ENCODE measurements around the gene AKAP5. TPM values are rescaled to one million over a fixed set of nuclear protein-coding genes. Genes with fewer than 3 reads are reported as not detected.

The AKAP5 gene
- total and polyA plus RNA-seq, 4 experiments from 2014 or later = 0.11 to 0.20 (median 0.14) TPM; not detected in 1

DNA sequence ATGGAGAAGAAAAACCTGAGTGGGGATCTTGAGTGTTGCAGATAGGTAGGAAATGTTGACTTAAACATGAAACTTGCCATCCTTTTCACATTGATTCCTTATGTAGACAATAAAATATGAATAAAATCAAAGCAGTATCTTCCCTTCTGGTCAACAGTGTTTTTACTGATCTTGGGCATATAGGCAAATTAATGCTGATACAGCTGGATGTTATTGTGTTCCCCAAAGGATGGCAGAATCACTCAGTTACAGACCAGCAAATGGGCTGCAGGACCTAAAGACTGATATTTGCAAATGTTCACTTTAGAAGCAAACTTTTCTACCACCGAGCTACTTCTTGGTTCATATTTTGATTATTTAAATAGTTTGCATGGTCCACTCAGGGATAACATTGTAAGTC is 43.3 kb upstream of the AKAP5 start:
- Histone ChIP-seq H3K9me3 (ENCODE audit: control insufficient read depth in 1 of 2, low read length in 2 of 2) (no peaks in the 10 kb centered on the region), H3K27ac (ENCODE audit: low read depth, low read length) (no peak overlapping the region), H3K4me1 (ENCODE audit: insufficient read depth, low read length) (no peaks in the 10 kb centered on the region), H3K27me3 (ENCODE audit: insufficient read depth, low read length) (no peaks in the 10 kb centered on the region), H3K4me3 (ENCODE audit: low read length in 2 of 2) (no peak overlapping the region), H3K36me3 (ENCODE audit: insufficient read depth, low read length) (peaks cover 32% of the 10 kb centered on the region)
- Mint-ChIP-seq H3K4me3 (no peak overlapping the region), H3K4me1 (peaks cover 0 to 4% (median under 1%) of the 10 kb centered on the region in 4 donors), H3K27ac (no peak overlapping the region), H3K36me3 (peaks cover 39 to 57% of the 10 kb centered on the region in 2 donors), H3K27me3 (no peaks in the 10 kb centered on the region), H3K9me3 (no peaks in the 10 kb centered on the region)
- intact Hi-C loops (cut with micrococcal nuclease) = no loop called here
- POLR2A ChIA-PET (ENCODE audit: partially characterized antibody) = interaction anchor here (0.6 kb wide), 1 partner anchor 987 kb away, joined by 4 read pairs; no protein-coding TSS in a partner anchor
- DNase-seq = no peak
- CTCF ChIA-PET (ENCODE audit: partially characterized antibody) = interaction anchor here (1.1 to 6.9 kb wide), 3 partner anchors 9 to 215 kb away, joined by 3 to 55 read pairs (median 4); no protein-coding TSS in a partner anchor

DNA sequence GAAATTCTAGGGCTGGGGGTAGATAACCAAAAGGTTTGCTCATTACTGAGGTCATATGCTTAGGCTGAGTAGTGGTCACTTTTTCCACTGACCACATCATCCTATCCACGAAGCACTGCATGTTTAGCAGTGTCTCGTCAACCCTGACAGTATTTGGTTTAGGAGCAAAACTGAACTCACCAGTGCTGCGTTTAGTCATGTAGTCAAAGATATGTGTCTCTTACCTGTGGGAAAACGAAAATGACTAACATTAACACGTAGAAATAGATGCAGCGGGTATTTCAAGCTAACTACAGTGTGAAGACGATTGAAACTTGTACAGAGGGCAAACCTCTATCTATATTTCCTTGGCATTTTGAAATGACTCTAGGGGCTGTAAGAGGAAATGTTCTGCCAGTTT is 42.5 kb upstream of the AKAP5 start:
- no peaks in the 10 kb centered on the region for H3K27me3 Mint-ChIP-seq
- intact Hi-C loops (cut with micrococcal nuclease) = no loop called here
- Histone ChIP-seq H3K4me3 (ENCODE audit: low read length in 2 of 2) (no peak overlapping the region), H3K9me3 (ENCODE audit: control insufficient read depth in 1 of 2, low read length in 2 of 2) (no peaks in the 10 kb centered on the region), H3K36me3 (ENCODE audit: insufficient read depth, low read length) (peaks cover 33% of the 10 kb centered on the region), H3K27me3 (ENCODE audit: insufficient read depth, low read length) (no peaks in the 10 kb centered on the region), H3K27ac (ENCODE audit: low read depth, low read length) (no peak overlapping the region), H3K4me1 (ENCODE audit: insufficient read depth, low read length) (no peaks in the 10 kb centered on the region)
- peak overlapping the region in 1 of 7 donors; percentile 10 for H3K27ac Mint-ChIP-seq
- H3K36me3 Mint-ChIP-seq = peaks cover 38 to 59% of the 10 kb centered on the region in 2 donors
- H3K4me1 Mint-ChIP-seq = peaks cover 0 to 4% (median under 1%) of the 10 kb centered on the region in 4 donors
- ChIA-PET POLR2A (ENCODE audit: partially characterized antibody) (interaction anchor here (1.1 to 1.7 kb wide), 2 partner anchors 35 to 80 kb away, joined by 3 read pairs; partner anchors contain the start of genes MTHFD1 and ZBTB25), CTCF (ENCODE audit: partially characterized antibody) (interaction anchor here (1.0 to 6.9 kb wide), 3 partner anchors 8 to 214 kb away, joined by 3 to 55 read pairs (median 4); no protein-coding TSS in a partner anchor)
- H3K9me3 Mint-ChIP-seq = no peaks in the 10 kb centered on the region
- DNase-seq = no peak
- H3K4me3 Mint-ChIP-seq = no peak overlapping the region

DNA sequence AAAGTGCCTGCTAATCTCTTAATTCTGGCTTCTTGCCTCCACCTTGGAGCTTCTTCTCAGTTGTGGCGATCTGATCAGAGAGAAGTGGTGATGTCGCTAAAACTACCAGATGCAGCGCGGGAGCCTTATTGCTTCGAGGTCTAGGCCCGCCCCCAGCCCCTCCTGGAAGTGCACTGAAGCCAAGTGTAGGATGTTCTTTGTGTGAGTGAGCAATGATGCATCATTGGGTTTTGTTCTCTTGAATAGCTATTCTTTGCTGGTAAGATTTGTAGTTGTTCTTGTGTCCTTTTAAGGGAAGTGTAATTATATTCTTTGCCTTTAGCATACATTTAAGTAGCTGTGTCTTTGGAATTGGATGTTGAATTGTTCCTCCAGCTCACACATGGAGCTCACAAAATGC is 41.3 kb upstream of the AKAP5 start:
- H3K9me3 ChIP-seq (ENCODE audit: control insufficient read depth in 1 of 2, low read length in 2 of 2) = no peaks in the 10 kb centered on the region
- Mint-ChIP-seq H3K9me3 (no peaks in the 10 kb centered on the region), H3K27me3 (no peaks in the 10 kb centered on the region), H3K4me3 (no peak overlapping the region), H3K27ac (peak overlapping the region in 1 of 7 donors; percentile 68), H3K36me3 (peaks cover 42 to 60% of the 10 kb centered on the region in 2 donors), H3K4me1 (peaks cover 0 to 4% (median under 1%) of the 10 kb centered on the region in 4 donors)
- CTCF ChIA-PET (ENCODE audit: partially characterized antibody) = interaction anchor here (1.8 to 6.9 kb wide), 2 partner anchors 7 to 54 kb away, joined by 4 to 55 read pairs; no protein-coding TSS in a partner anchor
- POLR2A ChIA-PET (ENCODE audit: partially characterized antibody) = interaction anchor here (1.1 to 1.7 kb wide), 2 partner anchors 36 to 79 kb away, joined by 3 read pairs; partner anchors contain the start of genes MTHFD1 and ZBTB25
- H3K4me3 ChIP-seq (ENCODE audit: low read length in 2 of 2) = no peak overlapping the region
- no peak for DNase-seq
- no peaks in the 10 kb centered on the region for H3K4me1 ChIP-seq (ENCODE audit: insufficient read depth, low read length)
- H3K27ac ChIP-seq (ENCODE audit: low read depth, low read length) = no peak overlapping the region
- H3K27me3 ChIP-seq (ENCODE audit: insufficient read depth, low read length) = no peaks in the 10 kb centered on the region
- intact Hi-C loops (cut with micrococcal nuclease) = no loop called here
- H3K36me3 ChIP-seq (ENCODE audit: insufficient read depth, low read length) = peaks cover 30% of the 10 kb centered on the region

DNA sequence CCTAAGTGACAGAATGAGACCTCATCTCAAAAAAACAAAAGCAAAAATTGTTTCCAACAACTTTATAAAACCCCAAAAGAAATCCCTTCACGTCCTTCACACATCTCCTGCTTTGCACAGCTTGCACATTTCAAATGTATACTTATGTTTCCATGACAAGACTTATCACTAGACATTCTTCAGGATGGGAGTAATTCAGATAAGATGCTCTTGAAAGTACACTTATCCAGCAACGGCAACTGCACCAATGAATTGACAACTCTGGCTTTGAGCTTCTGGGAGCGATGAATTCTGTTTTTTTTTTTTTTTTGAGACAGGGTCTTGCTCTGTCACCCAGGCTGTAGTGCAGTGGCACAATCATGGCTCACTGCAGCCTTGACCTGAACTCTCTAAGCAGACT is 30.8 kb upstream of the AKAP5 start:
- no peak for DNase-seq
- ChIA-PET CTCF (ENCODE audit: partially characterized antibody) (interaction anchor here (0.6 to 10.9 kb wide), 5 partner anchors 11 to 589 kb away, joined by 3 to 117 read pairs (median 8); no protein-coding TSS in a partner anchor), POLR2A (ENCODE audit: partially characterized antibody) (interaction anchor here (0.6 kb wide), 1 partner anchor 285 kb away, joined by 5 read pairs; no protein-coding TSS in a partner anchor)
- H3K9me3 Mint-ChIP-seq = no peaks in the 10 kb centered on the region
- no peaks in the 10 kb centered on the region for H3K4me1 ChIP-seq (ENCODE audit: insufficient read depth, low read length)
- no peak overlapping the region for H3K4me3 Mint-ChIP-seq
- no peaks in the 10 kb centered on the region for H3K27me3 Mint-ChIP-seq
- H3K4me1 Mint-ChIP-seq = peaks cover 7 to 13% (median 12%) of the 10 kb centered on the region in 4 donors
- no peaks in the 10 kb centered on the region for H3K9me3 ChIP-seq (ENCODE audit: control insufficient read depth in 1 of 2, low read length in 2 of 2)
- peaks cover 7% of the 10 kb centered on the region for H3K36me3 ChIP-seq (ENCODE audit: insufficient read depth, low read length)
- no peak overlapping the region for H3K27ac ChIP-seq (ENCODE audit: low read depth, low read length)
- no peaks in the 10 kb centered on the region for H3K27me3 ChIP-seq (ENCODE audit: insufficient read depth, low read length)
- H3K4me3 ChIP-seq (ENCODE audit: low read length in 2 of 2) = no peak overlapping the region
- intact Hi-C loops (cut with micrococcal nuclease) = no loop called here
- H3K36me3 Mint-ChIP-seq = peaks cover 53 to 61% of the 10 kb centered on the region in 2 donors
- H3K27ac Mint-ChIP-seq = peak overlapping the region in 1 of 7 donors; percentile 50

DNA sequence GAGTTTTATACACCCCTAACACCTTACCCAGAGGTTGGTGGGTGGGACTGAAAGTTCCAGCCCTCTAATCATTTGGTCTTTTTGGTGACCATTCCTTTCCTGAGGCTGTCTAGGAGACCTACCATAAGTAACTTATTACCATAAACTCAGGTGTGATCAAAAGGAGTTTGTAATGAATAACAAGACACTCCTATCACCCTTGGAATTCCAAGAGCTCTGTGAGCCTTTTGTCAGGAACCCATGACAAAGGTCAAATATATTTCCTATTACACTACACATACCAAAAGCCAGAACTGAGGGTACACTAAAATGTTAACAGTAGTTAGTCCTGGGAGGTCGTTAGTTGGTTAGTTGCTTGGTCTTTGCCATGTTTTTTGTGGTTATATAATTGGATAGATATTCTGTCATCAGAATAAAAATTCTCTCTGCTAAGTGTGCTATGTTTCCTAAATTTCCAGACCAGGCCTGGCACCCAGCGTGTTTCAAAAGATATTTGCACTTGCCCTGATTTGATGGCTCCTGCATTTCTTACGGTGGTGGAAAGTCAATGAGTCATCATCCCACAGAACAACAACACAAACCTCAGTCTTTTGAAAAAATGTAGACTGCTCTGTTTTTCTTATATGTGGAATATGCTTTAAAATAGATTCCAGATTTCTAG is 27.0 kb upstream of the AKAP5 start:
- no peak for DNase-seq
- Histone ChIP-seq H3K36me3 (ENCODE audit: insufficient read depth, low read length) (peaks cover 7% of the 10 kb centered on the region), H3K9me3 (ENCODE audit: control insufficient read depth in 1 of 2, low read length in 2 of 2) (no peaks in the 10 kb centered on the region), H3K4me3 (ENCODE audit: low read length in 2 of 2) (no peak overlapping the region), H3K27ac (ENCODE audit: low read depth, low read length) (no peak overlapping the region), H3K4me1 (ENCODE audit: insufficient read depth, low read length) (no peaks in the 10 kb centered on the region), H3K27me3 (ENCODE audit: insufficient read depth, low read length) (no peaks in the 10 kb centered on the region)
- Mint-ChIP-seq H3K4me1 (peaks cover 7 to 14% (median 12%) of the 10 kb centered on the region in 4 donors), H3K27ac (peak overlapping the region in 1 of 7 donors; percentile 50), H3K9me3 (no peaks in the 10 kb centered on the region), H3K4me3 (no peak overlapping the region), H3K36me3 (peaks cover 50 to 70% of the 10 kb centered on the region in 2 donors), H3K27me3 (no peaks in the 10 kb centered on the region)
- CTCF ChIA-PET (ENCODE audit: partially characterized antibody) = interaction anchor here (6.2 to 10.9 kb wide), 2 partner anchors 9 to 41 kb away, joined by 38 to 117 read pairs; no protein-coding TSS in a partner anchor
- POLR2A ChIA-PET (ENCODE audit: partially characterized antibody) = no interaction called here
- intact Hi-C loops (cut with micrococcal nuclease) = no loop called here

DNA sequence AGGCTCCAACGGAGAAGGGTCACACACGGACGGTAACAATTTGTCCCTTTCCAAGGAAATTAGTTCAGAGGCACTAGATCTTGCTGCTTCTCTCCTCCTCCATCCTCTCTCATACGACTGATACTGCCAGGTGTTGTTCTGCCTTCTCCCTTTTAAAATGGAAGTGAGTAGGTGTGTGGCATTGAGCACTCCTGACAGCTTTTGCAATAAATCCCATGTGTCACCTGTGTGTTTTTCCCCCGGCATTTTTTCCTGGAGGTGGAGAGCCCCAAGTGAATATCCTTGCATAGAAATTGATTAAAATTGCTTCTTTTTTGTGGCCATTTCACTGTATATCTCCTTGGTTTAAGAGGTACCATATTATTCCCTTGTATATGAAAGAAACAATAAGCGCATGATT is 26.2 kb upstream of the AKAP5 start:
- H3K9me3 Mint-ChIP-seq = no peaks in the 10 kb centered on the region
- no peak overlapping the region for H3K4me3 ChIP-seq (ENCODE audit: low read length in 2 of 2)
- ChIA-PET POLR2A (ENCODE audit: partially characterized antibody) (no interaction called here), CTCF (ENCODE audit: partially characterized antibody) (interaction anchor here (6.2 kb wide), 1 partner anchor 10 kb away, joined by 38 read pairs; no protein-coding TSS in a partner anchor)
- no peak overlapping the region for H3K4me3 Mint-ChIP-seq
- intact Hi-C loops (cut with micrococcal nuclease) = no loop called here
- peaks cover 2% of the 10 kb centered on the region for H3K4me1 ChIP-seq (ENCODE audit: insufficient read depth, low read length)
- peaks cover 7% of the 10 kb centered on the region for H3K36me3 ChIP-seq (ENCODE audit: insufficient read depth, low read length)
- H3K4me1 Mint-ChIP-seq = peaks cover 7 to 22% (median 14%) of the 10 kb centered on the region in 4 donors
- H3K27ac ChIP-seq (ENCODE audit: low read depth, low read length) = no peak overlapping the region
- no peak for DNase-seq
- H3K9me3 ChIP-seq (ENCODE audit: control insufficient read depth in 1 of 2, low read length in 2 of 2) = no peaks in the 10 kb centered on the region
- H3K27me3 Mint-ChIP-seq = no peaks in the 10 kb centered on the region
- peaks cover 51 to 73% of the 10 kb centered on the region in 2 donors for H3K36me3 Mint-ChIP-seq
- H3K27me3 ChIP-seq (ENCODE audit: insufficient read depth, low read length) = no peaks in the 10 kb centered on the region
- H3K27ac Mint-ChIP-seq = peak overlapping the region in 1 of 7 donors; percentile 5

DNA sequence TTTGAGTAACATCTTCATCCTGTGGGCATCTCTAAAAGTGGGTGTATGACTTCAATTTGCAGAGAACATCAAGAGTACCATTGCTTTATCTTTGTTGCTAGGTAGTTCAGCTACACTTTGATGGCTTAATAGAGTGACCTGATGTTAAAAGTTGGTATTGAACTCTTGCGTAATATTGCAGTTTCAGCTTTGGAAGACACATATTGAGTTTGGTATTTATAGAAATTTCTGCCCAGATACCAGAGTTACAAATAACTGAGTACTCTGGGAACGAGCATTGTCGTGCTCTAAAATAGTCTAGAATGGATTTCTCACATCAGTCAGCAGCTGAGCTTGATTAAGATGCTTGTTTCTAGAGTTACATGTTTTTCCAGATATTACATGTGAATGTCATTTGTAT is 24.8 kb upstream of the AKAP5 start:
- Mint-ChIP-seq H3K9me3 (no peaks in the 10 kb centered on the region), H3K36me3 (peaks cover 42 to 68% of the 10 kb centered on the region in 2 donors), H3K4me1 (peaks cover 19 to 35% (median 27%) of the 10 kb centered on the region in 4 donors), H3K27me3 (no peaks in the 10 kb centered on the region), H3K4me3 (no peak overlapping the region), H3K27ac (no peak overlapping the region)
- H3K9me3 ChIP-seq (ENCODE audit: control insufficient read depth in 1 of 2, low read length in 2 of 2) = no peaks in the 10 kb centered on the region
- no peak overlapping the region for H3K4me3 ChIP-seq (ENCODE audit: low read length in 2 of 2)
- POLR2A ChIA-PET (ENCODE audit: partially characterized antibody) = no interaction called here
- CTCF ChIA-PET (ENCODE audit: partially characterized antibody) = interaction anchor here (6.2 kb wide), 1 partner anchor 11 kb away, joined by 38 read pairs; no protein-coding TSS in a partner anchor
- peaks cover 7% of the 10 kb centered on the region for H3K36me3 ChIP-seq (ENCODE audit: insufficient read depth, low read length)
- H3K4me1 ChIP-seq (ENCODE audit: insufficient read depth, low read length) = peaks cover 15% of the 10 kb centered on the region
- intact Hi-C loops (cut with micrococcal nuclease) = no loop called here
- no peak overlapping the region for H3K27ac ChIP-seq (ENCODE audit: low read depth, low read length)
- no peaks in the 10 kb centered on the region for H3K27me3 ChIP-seq (ENCODE audit: insufficient read depth, low read length)
- no peak for DNase-seq

Data from CD4-positive, alpha-beta memory T cell (primary cell).